B cell (primary cell): ENCODE results near the gene CDC42BPB. TPM values are rescaled to one million over a fixed set of nuclear protein-coding genes. Genes with fewer than 3 reads are reported as not detected.
A peak's percentile ranks its signal among the peaks of the same experiment; 100 is the strongest.

Experiments used
- ATAC-seq: fragments of 200-7000 bp; cut with Tn5 transposase; one replicate; pipeline ENCODE4 v1.10.0; 2021; ENCODE audit warnings: low read depth, mild to moderate bottlenecking, moderate number of reproducible peaks, moderate library complexity
- CTCF ChIA-PET: fragments of 350-600 bp; sonication (Branson Sonifier 250); formaldehyde crosslinking; loops from one replicate; lab custom pipeline; 2021; ENCODE audit warnings: antibody characterized with exemption, inconsistent platforms; lab: Charles Lee
- POLR2A ChIA-PET: fragments of 350-600 bp; sonication (Branson Sonifier 250); formaldehyde crosslinking; loops from one replicate; lab custom pipeline; 2021; ENCODE audit warnings: antibody characterized with exemption; lab: Charles Lee
- DNase-seq: peaks from one replicate; pipeline ENCODE4 v3.0.0; 2013
- H2AFZ ChIP-seq: 2 replicates; pipeline ENCODE4 v1.6.1; 2012; ENCODE audit warnings: mild to moderate bottlenecking, low read depth, low read length; ENCODE audit not compliant: insufficient read depth, poor library complexity, severe bottlenecking
- H3K27ac ChIP-seq, 2 donors: 1 replicate in 1 of 2; 2 replicates in 1 of 2; pipeline ENCODE4 v1.5.1; 2012 to 2013; ENCODE audit warnings: low read length in 2 of 2, mild to moderate bottlenecking in 2 of 2, moderate library complexity in 1 of 2
- H3K27me3 ChIP-seq, 4 experiments: fragments of 200-600 bp in 1 of 4; sonication (generic) in 1 of 4; replicated peaks in 1 of 4; 1 replicate in 2 of 4; 2 replicates in 2 of 4; pipeline versions ENCODE4 v1.6.1 to v1.7.0; 2013 to 2016; ENCODE audit warnings: low read length in 3 of 4, mild to moderate bottlenecking in 2 of 4, mixed read lengths in 1 of 4, moderate library complexity in 1 of 4; ENCODE audit not compliant: insufficient read depth in 4 of 4, control insufficient read depth in 3 of 4; ENCODE audit errors: control extremely low read depth in 1 of 4
- H3K36me3 ChIP-seq, 2 experiments: replicated peaks in 1 of 2; 1 replicate in 1 of 2; 2 replicates in 1 of 2; pipeline versions ENCODE4 v1.6.1 to v1.7.1; 2013; ENCODE audit warnings: low read length in 1 of 2; ENCODE audit not compliant: insufficient read depth in 2 of 2, control insufficient read depth in 1 of 2; ENCODE audit errors: control extremely low read depth in 1 of 2, extremely low read depth in 1 of 2
- H3K4me1 ChIP-seq, 2 donors: fragments of 200-600 bp in 1 of 2; sonication (generic) in 1 of 2; 1 replicate in 1 of 2; 2 replicates in 1 of 2; pipeline versions ENCODE4 v1.5.1 to v1.6.1; 2013 to 2017; ENCODE audit warnings: low read length in 2 of 2; ENCODE audit not compliant: control insufficient read depth in 2 of 2, insufficient read depth in 2 of 2
- H3K4me2 ChIP-seq: replicated peaks from 2 replicates; pipeline ENCODE3; 2012; ENCODE audit warnings: mild to moderate bottlenecking, low read depth, low read length; ENCODE audit not compliant: poor library complexity, severe bottlenecking
- H3K4me3 ChIP-seq, 5 experiments: fragments of 200-600 bp in 1 of 5; sonication (generic) in 1 of 5; 1 replicate in 3 of 5; 2 replicates in 2 of 5; pipeline versions ENCODE4 v1.5.1 to v1.7.0; 2011 to 2016; ENCODE audit warnings: low read length in 4 of 5, mild to moderate bottlenecking in 4 of 5, low read depth in 2 of 5, control low read depth in 1 of 5, moderate library complexity in 1 of 5; ENCODE audit not compliant: insufficient read depth in 1 of 5; ENCODE audit errors: control extremely low read depth in 1 of 5, extremely low read depth in 1 of 5
- H3K79me2 ChIP-seq: fragments of 200-600 bp; sonication (generic); one replicate; pipeline ENCODE4 v1.6.0; 2016; ENCODE audit warnings: low read length; ENCODE audit not compliant: control insufficient read depth, insufficient read depth
- H3K9ac ChIP-seq: fragments of 200-600 bp; sonication (generic); 2 replicates; pipeline ENCODE4 v1.6.1; 2017; ENCODE audit warnings: mild to moderate bottlenecking, low read length, moderate library complexity
- H3K9me3 ChIP-seq, 3 donors: one replicate each; pipeline versions ENCODE4 v1.6.1 to v1.7.1; 2013; ENCODE audit warnings: low read length in 2 of 3; ENCODE audit not compliant: control insufficient read depth in 2 of 3, insufficient read depth in 1 of 3; ENCODE audit errors: control extremely low read depth in 1 of 3
- H4K20me1 ChIP-seq: 2 replicates; pipeline ENCODE4 v1.6.0; 2012; ENCODE audit warnings: mild to moderate bottlenecking, low read length; ENCODE audit not compliant: insufficient read depth, control insufficient read depth, poor library complexity, severe bottlenecking
- H3K27ac Mint-ChIP-seq: one replicate; pipeline ENCODE4 v1.8.0; 2021; ENCODE audit warnings: mixed read lengths
- H3K27me3 Mint-ChIP-seq: one replicate; pipeline ENCODE4 v1.8.0; 2021; ENCODE audit warnings: mixed read lengths
- H3K4me1 Mint-ChIP-seq: one replicate; pipeline ENCODE4 v1.8.0; 2021; ENCODE audit warnings: mixed read lengths
- H3K4me3 Mint-ChIP-seq: one replicate; pipeline ENCODE4 v1.8.0; 2021; ENCODE audit warnings: mixed read lengths
- H3K9me3 Mint-ChIP-seq: one replicate; pipeline ENCODE4 v1.8.0; 2022; ENCODE audit warnings: mixed read lengths; ENCODE audit not compliant: insufficient read depth
- EZH2 ChIP-seq: IDR thresholded peaks from 2 replicates; pipeline ENCODE4 v1.6.1; 2012; ENCODE audit warnings: borderline replicate concordance, low read depth, mild to moderate bottlenecking, moderate library complexity, low read length; ENCODE audit not compliant: insufficient read depth, poor library complexity, severe bottlenecking
- WGBS: methylation state at CpG from one replicate; pipeline ENCODE4 v1.1.5; 2013; ENCODE audit warnings: missing lambda C conversion rate; ENCODE audit not compliant: insufficient coverage; 5-methylcytosine and 5-hydroxymethylcytosine counted together
- intact Hi-C: fragments of 100-400 bp; cut with micrococcal nuclease; formaldehyde crosslinking; loops from one replicate; pipeline ENCODE4 v1.10.0; 2022
- polyA plus RNA-seq: library from polyadenylated mRNA; depleted of rRNA; stranded (reverse); fragments of >200 nt; gene quantifications from 2 replicates; pipeline ENCODE4 v1.2.3, GENCODE V29; 2012
- total RNA-seq, 2 donors: library from RNA; stranded (reverse); fragments of 120-200 nt in 1 of 2; gene quantifications; 1 replicate in 1 of 2; 2 replicates in 1 of 2; pipeline versions ENCODE4 v1.2.3 to v1.2.4, GENCODE V29; 2013 to 2022
- TF ChIP-seq, protein P1 (sequence below): fragments of 200-600 bp; IDR thresholded peaks from one replicate; pipeline ENCODE4 v1.8.0; 2022; ENCODE audit warnings: antibody characterized with exemption, mild to moderate bottlenecking

The CDC42BPB gene
- total and polyA plus RNA-seq, 2 donors (not counting 1 experiment from before 2014, with no cell fraction given): 23.9 to 52.5 TPM

GRCh38 chr14:102941419-102942011, 115.8 kb downstream of the CDC42BPB start:
- intact Hi-C loops: no loop called here
- H3K9ac ChIP-seq: no peak overlapping the region

DNA sequence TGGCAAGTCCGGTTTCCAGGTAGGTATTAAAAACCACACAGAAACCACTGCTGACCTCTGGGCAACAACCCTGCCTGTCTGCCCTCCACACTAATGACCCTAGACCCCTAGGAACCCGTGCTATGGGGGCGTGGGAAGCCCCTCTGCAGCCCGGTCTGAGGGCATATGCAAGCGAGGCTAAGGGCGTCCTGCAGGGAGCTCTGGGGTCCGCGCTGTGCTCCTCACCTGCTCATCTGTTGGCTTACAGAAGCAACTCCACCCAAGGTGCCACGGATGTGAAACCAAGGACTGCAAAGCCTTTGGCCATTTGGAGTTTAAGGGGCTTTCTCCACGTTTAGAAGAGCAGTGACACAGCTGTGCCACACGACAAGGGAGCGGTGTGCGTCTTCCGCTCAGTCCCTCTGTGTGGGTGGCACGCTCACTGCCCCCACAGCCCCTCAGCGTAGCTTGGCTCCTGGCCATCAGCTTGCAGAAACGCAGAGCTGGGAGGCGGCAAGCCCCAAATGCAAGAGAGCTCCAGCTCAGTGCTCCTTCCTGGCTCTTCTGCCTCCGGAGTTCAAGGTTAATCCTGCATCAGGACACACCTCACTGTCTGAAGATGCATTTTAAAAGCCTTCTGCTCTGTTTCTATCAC, 116.5 kb downstream of the CDC42BPB start:
- Histone ChIP-seq H2AFZ (no peak overlapping the region), H3K4me1 (peaks cover 0 to 13% of the 10 kb centered on the region in 2 donors), H3K36me3 (peaks cover 0 to 8% of the 10 kb centered on the region in 2 experiments), H3K27me3 (no peaks in the 10 kb centered on the region), H3K4me2 (no peak overlapping the region), H3K4me3 (no peak overlapping the region), H3K27ac (no peak overlapping the region), H4K20me1 (no peaks in the 10 kb centered on the region), H3K9ac (no peak overlapping the region), H3K9me3 (no peaks in the 10 kb centered on the region), H3K79me2 (no peaks in the 10 kb centered on the region)
- CTCF ChIA-PET: no interaction called here
- H3K27me3 Mint-ChIP-seq: no peaks in the 10 kb centered on the region
- WGBS: 94% methylated on average over 18 of the region's 19 CpGs
- H3K4me3 Mint-ChIP-seq: no peak overlapping the region
- POLR2A ChIA-PET: interaction anchor here (1.6 kb wide), 1 partner anchor 10 kb away, joined by 3 read pairs; no protein-coding TSS in a partner anchor
- DNase-seq (no peak), ATAC-seq (no peak)
- no peaks in the 10 kb centered on the region for H3K9me3 Mint-ChIP-seq
- no peak overlapping the region for H3K27ac Mint-ChIP-seq
- intact Hi-C loops: no loop called here
- TF ChIP-seq, protein P1, sequence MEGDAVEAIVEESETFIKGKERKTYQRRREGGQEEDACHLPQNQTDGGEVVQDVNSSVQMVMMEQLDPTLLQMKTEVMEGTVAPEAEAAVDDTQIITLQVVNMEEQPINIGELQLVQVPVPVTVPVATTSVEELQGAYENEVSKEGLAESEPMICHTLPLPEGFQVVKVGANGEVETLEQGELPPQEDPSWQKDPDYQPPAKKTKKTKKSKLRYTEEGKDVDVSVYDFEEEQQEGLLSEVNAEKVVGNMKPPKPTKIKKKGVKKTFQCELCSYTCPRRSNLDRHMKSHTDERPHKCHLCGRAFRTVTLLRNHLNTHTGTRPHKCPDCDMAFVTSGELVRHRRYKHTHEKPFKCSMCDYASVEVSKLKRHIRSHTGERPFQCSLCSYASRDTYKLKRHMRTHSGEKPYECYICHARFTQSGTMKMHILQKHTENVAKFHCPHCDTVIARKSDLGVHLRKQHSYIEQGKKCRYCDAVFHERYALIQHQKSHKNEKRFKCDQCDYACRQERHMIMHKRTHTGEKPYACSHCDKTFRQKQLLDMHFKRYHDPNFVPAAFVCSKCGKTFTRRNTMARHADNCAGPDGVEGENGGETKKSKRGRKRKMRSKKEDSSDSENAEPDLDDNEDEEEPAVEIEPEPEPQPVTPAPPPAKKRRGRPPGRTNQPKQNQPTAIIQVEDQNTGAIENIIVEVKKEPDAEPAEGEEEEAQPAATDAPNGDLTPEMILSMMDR: no peak
- no peak for TF ChIP-seq EZH2
- H3K4me1 Mint-ChIP-seq: peaks cover 17% of the 10 kb centered on the region

More at GRCh38 chr14:102941419-102942011, 115.8 kb downstream of the CDC42BPB start:
- no peak overlapping the region for H2AFZ ChIP-seq
- Mint-ChIP-seq H3K27me3 (no peaks in the 10 kb centered on the region), H3K4me1 (peaks cover 16% of the 10 kb centered on the region), H3K4me3 (no peak overlapping the region), H3K27ac (peak overlapping the region; percentile 5), H3K9me3 (no peaks in the 10 kb centered on the region)
- H3K4me1 ChIP-seq: peaks cover 0 to 18% of the 10 kb centered on the region in 2 donors
- H3K9me3 ChIP-seq: no peaks in the 10 kb centered on the region
- no peaks in the 10 kb centered on the region for H3K27me3 ChIP-seq
- POLR2A ChIA-PET: interaction anchor here (0.6 to 1.6 kb wide), 2 partner anchors 10 to 659 kb away, joined by 3 to 6 read pairs; no protein-coding TSS in a partner anchor
- H3K79me2 ChIP-seq: no peaks in the 10 kb centered on the region
- TF ChIP-seq EZH2: no peak
- TF ChIP-seq, protein P1: no peak
- DNase-seq: no peak
- no peaks in the 10 kb centered on the region for H4K20me1 ChIP-seq
- WGBS: 72% methylated on average over 10 of the region's 10 CpGs
- no peak overlapping the region for H3K4me3 ChIP-seq
- no peak overlapping the region for H3K27ac ChIP-seq
- no peak overlapping the region for H3K4me2 ChIP-seq
- peaks cover 0 to 8% of the 10 kb centered on the region in 2 experiments for H3K36me3 ChIP-seq
- CTCF ChIA-PET: no interaction called here
- ATAC-seq: peak; percentile 32
